ENCODE measurements around the gene SLC43A2.

GRCh38 chr17:1634841-1635650, 6.4 kb upstream of the SLC43A2 start:
- no peak for TF ChIP-seq POLR2AphosphoS5 (IDR thresholded peaks at IDR 0.05)
- TF ChIP-seq, protein P1, sequence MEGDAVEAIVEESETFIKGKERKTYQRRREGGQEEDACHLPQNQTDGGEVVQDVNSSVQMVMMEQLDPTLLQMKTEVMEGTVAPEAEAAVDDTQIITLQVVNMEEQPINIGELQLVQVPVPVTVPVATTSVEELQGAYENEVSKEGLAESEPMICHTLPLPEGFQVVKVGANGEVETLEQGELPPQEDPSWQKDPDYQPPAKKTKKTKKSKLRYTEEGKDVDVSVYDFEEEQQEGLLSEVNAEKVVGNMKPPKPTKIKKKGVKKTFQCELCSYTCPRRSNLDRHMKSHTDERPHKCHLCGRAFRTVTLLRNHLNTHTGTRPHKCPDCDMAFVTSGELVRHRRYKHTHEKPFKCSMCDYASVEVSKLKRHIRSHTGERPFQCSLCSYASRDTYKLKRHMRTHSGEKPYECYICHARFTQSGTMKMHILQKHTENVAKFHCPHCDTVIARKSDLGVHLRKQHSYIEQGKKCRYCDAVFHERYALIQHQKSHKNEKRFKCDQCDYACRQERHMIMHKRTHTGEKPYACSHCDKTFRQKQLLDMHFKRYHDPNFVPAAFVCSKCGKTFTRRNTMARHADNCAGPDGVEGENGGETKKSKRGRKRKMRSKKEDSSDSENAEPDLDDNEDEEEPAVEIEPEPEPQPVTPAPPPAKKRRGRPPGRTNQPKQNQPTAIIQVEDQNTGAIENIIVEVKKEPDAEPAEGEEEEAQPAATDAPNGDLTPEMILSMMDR (IDR thresholded peaks at IDR 0.05): no peak

Data from esophagus muscularis mucosa (tissue), 3 donors.